ENCODE data around the gene LRRC3C.

The LRRC3C gene

GRCh38 chr17:39980351-39981206 is 53.0 kb downstream of the LRRC3C start, which contains the start of gene PSMD3:
TSS of gene PSMD3 (plus strand) at chr17:39980807. CDS start at chr17:39980971, 164 bp downstream.
- FAIRE-seq: peak; percentile 98

- no peak for FAIRE-seq
Measured at GRCh38 chr17:39981207-39981741, 53.7 kb downstream of the LRRC3C start.

- FAIRE-seq: no peak
Measured at GRCh38 chr17:39981766-39982375, 54.3 kb downstream of the LRRC3C start.

DNA sequence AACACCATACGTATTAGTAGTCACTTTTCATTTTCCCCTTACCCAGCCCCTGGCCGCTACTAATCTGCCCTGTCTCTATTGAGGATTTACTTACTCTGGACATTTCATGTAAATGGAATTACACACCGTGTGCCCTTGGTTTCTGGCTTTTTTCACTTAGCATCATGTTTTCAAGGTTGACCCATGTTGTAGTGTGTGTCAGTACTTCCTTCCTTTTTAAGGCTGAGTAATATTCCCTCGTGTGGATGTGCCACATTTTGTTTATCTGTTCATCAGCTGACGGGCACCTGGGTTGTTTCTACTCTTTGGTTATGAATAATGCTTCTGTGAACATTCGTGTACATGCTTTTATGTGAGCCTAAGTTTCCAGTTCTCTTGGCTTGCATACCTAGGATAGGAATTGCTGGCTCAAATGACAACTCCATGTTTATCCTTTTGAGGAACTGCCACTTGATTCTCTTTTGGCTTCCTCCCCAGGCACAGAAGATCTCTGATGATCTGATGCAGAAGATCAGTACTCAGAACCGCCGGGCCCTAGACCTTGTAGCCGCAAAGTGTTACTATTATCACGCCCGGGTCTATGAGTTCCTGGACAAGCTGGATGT is 60.8 kb downstream of the LRRC3C start:
- FAIRE-seq: no peak

DNA sequence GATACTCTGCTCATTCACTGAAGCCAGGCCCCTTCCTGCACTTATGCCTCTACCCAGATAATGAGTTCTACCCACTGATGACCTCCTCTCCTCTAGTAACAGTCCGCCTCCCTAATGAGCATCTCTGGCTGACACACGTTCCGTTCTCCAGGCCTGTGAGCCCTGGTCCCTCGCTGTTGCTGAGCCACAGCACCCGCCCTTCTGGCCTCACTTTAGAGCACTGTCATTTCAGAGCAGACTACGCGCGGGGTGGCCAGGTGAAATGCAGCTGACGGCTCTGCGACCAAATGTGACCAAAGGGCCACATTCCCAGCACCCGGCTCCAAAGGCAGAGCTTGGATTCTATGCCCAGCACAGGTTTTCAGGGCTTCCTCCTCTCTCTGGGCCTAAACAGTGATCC is 66.9 kb downstream of the LRRC3C start:
- no peak for FAIRE-seq
